Measurements from ENCODE around the gene SPRING1.

Gene SPRING1

DNA sequence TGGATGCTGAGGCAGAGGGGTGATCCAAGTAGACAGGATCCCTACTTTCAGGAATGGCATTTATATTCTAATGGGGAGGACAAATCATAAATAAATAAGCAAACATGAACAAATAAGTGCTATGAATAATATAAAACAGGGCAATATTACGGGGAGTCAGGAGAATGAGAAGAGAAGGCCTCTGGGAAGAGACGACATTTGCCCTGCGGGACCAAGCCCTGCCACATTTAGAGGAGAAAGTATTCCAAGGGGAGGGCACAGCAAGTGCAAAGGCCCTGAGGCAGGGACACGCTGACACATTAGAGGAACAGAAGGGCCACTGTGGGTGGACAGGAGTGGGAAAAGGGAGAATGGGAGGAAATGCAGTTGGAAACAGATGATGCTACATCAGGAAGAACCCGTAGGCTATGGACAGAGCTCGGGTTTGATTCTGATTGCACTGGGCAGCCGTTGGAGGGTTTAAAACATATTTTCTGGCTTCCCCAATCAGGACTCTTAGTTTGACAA lies 1.6 kb upstream of the SPRING1 start:
- no peak for DNase-seq (ENCODE audit: low spot score)

GRCh38 chr12:116736962-116737773 lies 701 bp downstream of the SPRING1 start:
- peak; percentile 16 for DNase-seq (ENCODE audit: low spot score)

- peak; percentile 42 for DNase-seq (ENCODE audit: low spot score)
Measured at GRCh38 chr12:116735951-116736599, 1.8 kb downstream of the SPRING1 start.

DNA sequence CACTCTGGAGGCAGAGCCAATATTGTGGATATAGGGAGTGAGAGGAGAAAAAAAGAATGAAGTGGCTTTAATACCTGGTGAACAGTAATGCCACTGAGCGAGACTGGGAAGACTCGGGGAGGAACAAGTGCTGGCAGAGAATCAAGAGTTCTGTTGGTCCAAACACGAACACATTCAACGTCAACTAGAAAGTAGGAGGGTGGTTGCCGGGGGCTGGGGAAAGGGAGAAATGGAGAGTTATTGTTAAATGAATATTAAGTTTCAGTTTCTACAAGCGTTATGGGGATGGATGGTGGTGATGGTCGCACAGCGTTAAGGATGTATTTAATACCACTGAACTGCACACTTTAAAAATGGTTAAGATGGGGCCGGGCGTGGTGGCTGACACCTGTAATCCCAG lies 2.8 kb downstream of the SPRING1 start:
- no peak for DNase-seq (ENCODE audit: low spot score)

GRCh38 chr12:116734156-116734768 lies 3.6 kb downstream of the SPRING1 start:
- no peak for DNase-seq (ENCODE audit: low spot score)

DNA sequence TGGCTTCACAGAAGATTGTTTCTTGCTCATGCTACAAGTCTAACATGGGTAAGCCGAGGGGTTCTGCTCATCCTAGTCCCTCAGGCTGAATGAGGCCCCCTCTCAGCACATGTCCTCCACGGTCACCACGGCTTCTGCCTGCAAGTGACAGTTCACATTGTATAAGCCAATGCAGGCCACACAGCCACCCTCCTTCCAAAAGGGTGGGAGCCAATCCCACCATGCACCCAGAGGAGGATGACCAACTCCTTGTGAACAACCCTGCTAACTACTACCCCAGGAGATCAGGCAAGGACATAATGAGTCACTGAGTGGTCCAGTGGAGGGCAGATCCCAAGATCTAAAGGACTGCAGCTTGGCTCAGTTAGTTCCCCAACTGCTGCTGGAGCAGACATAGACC lies 6.1 kb downstream of the SPRING1 start:
- DNase-seq (ENCODE audit: low spot score), result no peak

DNA sequence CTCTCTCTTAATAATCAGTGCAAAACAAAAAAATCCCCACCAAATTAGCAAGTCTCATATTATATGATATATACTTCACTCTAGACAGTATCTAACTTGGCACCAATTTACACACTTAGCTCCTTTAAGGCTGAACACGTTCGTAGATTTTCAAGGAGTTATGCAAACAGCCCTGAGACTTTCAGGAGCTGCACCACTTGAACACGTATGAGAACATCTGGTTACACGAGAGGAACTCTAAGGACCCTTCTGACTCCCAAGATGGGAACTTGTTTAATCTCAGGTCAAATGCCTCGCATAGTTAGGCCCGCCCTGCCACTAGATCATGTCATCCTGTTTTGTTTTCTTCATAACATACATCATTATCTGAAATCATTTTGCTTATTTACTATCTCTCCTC lies 10.0 kb downstream of the SPRING1 start:
- no peak for DNase-seq (ENCODE audit: low spot score)

DNA sequence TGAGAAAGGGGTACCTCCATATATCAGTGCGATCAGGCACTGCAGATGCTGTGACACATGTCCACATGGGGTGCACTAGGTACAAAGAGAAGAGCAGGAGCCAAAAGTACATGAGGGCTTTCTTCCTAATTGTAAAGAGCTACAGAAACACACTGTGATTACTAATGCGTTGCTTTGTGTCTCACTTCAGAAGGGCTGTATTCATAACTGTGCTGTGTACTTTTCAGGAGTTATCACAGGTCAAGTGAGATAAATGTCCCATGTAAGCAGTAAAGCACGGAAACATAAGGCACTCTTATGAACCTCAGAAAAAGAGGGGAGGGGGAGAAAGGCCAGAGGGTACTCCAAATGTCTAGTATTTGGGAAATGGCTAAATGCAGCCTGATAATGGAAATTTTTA lies 10.6 kb downstream of the SPRING1 start:
- no peak for DNase-seq (ENCODE audit: low spot score)

- no peak for DNase-seq (ENCODE audit: low spot score)
Measured at GRCh38 chr12:116726694-116727093, 11.2 kb downstream of the SPRING1 start.

GRCh38 chr12:116722245-116722644 lies 15.6 kb downstream of the SPRING1 start:
- no peak for DNase-seq (ENCODE audit: low spot score)

- no peak for DNase-seq (ENCODE audit: low spot score)
Measured at GRCh38 chr12:116719731-116720528, 17.9 kb downstream of the SPRING1 start.

GRCh38 chr12:116718655-116719454 lies 19.0 kb downstream of the SPRING1 start:
- DNase-seq (ENCODE audit: low spot score), result no peak

DNA sequence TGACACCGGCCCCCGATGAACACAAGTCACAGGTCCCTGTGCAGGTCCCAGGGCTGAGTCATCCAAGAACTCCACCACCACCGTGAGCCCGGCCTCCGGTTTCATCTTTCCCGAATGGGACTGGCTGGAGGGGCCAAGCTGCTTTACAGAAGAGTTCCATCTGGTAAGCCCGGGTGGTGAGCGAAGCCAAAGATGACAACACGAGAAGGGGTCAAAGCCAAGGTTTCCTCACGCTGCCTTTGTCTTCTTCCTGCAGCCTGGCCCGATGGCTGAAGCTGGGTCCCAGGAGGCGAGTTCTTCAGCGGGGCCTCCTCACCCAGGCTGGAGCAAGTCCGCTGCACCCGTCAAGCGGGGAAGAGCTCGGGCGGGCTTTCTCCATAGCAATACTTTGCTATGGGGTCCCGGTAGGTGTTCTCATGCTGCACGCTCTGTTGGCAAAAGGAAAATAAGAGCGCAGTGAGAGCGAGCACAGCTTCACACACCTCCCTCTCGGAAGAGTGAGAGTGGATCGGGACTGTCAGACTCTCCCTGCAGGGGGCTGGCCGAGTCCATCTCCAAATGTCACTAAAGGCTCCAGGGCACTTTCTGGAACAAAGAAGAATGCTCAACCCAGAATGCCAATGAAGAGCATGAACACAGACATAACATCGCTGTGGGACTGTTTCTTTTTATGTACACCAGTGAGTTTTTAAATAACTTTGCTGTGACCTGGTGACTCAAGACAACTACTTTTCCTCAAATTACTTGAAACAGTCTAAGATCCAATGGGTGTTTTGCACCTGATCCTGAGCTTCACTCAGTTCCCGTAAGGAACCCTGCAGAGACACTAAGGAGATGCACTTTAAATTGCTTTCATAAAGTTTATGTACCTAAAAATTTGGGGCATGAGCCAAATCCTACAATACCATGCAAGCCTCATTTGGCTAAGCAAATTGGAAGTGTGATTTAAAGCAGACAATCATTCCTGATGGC lies 20.1 kb downstream of the SPRING1 start:
- no peak for DNase-seq (ENCODE audit: low spot score)

- no peak for DNase-seq (ENCODE audit: low spot score)
Measured at GRCh38 chr12:116714175-116714574, 23.7 kb downstream of the SPRING1 start.

DNA sequence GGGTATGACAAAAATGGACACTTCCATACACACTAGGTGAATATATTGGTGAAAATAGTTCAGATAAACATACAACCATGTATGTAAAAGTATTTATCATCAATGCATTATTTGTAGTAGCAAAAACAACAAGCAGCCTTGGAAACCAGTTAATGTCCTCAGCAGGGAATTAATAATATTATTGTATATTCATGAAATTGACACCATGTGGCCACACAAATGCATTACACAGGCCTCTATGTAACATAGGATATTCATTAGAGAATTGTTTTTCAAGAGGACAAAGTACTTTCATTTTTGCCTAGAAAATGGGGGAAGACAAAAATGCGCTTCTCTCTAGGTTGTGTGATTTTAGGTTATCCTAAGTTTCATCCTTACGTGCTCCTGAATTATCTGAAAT lies 24.3 kb downstream of the SPRING1 start:
- no peak for DNase-seq (ENCODE audit: low spot score)

DNA sequence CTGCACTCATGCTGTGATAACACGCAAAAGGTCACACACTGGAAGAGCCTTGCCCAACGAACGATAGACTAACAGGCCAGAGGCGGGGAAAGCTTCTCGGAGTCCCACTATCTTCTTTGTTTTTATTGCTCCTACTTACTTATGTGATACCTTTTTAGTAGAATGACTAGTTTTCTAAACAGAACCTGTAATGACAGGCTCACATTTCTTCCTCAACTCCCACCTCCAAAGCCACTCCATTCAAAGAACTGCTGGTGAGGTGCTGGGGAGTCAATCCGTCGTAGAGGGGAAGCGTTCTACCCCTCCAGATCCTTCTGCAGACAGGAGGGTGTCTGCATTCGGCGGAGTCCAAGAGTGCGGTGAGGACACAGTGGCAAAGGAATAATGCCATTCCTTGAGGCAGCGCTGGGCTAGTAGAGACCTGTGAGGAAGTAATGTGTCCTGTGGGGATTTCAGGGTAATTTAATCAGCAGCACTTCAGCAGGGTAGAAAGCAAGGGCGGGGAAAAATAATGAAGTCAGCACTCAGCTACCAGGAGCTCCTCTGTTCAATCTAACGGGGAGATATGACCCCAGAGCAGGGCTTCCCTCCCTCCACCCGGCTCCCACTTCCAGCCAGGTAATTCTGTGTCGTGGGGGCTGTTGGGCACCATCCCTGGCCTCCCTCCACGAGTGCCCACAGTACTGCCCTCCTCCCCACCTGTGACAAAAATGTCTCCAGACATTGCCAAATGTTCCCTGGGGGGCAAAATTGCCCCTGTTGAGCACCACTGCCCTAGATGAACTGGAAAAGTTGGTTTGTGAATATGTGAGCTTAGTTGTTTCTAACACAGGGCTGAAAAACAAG lies 25.2 kb downstream of the SPRING1 start:
- no peak for DNase-seq (ENCODE audit: low spot score)

GRCh38 chr12:116710370-116711150 lies 27.3 kb downstream of the SPRING1 start:
- DNase-seq (ENCODE audit: low spot score), result no peak

- DNase-seq (ENCODE audit: low spot score), result no peak
Measured at GRCh38 chr12:116709768-116710167, 28.1 kb downstream of the SPRING1 start.

All from RKO (cell line).